ENCODE results near the gene NEURL1.

Gene NEURL1

DNA sequence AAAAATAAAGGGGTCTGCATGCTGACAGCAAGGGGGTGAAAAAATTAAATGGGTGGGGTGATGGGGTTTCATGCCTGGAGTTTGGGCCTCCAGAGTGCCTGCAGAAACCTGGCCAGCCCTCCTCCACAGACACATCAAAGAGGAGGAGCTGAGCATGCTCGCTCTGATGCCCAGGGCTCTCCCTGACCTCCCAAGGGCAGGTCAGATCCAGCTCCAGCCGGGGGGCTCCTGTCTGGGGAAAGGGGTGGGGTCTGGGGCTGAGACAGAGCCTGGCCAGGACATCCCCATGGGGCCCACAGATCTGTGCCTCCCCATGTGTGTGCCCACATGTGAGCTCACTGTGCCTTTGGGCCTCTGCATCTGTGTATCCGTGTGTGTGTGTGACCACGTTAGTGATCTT is 33.9 kb upstream of the NEURL1 start:
- no peak overlapping the region for H3K4me3 ChIP-seq (ENCODE audit: low read depth, low read length)
- DNase-seq (ENCODE audit: low read depth, low spot score) = no peak
- TF ChIP-seq, protein P1, sequence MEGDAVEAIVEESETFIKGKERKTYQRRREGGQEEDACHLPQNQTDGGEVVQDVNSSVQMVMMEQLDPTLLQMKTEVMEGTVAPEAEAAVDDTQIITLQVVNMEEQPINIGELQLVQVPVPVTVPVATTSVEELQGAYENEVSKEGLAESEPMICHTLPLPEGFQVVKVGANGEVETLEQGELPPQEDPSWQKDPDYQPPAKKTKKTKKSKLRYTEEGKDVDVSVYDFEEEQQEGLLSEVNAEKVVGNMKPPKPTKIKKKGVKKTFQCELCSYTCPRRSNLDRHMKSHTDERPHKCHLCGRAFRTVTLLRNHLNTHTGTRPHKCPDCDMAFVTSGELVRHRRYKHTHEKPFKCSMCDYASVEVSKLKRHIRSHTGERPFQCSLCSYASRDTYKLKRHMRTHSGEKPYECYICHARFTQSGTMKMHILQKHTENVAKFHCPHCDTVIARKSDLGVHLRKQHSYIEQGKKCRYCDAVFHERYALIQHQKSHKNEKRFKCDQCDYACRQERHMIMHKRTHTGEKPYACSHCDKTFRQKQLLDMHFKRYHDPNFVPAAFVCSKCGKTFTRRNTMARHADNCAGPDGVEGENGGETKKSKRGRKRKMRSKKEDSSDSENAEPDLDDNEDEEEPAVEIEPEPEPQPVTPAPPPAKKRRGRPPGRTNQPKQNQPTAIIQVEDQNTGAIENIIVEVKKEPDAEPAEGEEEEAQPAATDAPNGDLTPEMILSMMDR (IDR thresholded peaks at IDR 0.05; ENCODE audit: low read depth, low read length) = no peak
- in situ Hi-C loops (cut with HindIII; ENCODE audit: low sequenced_read_pairs) = no loop called here

DNA sequence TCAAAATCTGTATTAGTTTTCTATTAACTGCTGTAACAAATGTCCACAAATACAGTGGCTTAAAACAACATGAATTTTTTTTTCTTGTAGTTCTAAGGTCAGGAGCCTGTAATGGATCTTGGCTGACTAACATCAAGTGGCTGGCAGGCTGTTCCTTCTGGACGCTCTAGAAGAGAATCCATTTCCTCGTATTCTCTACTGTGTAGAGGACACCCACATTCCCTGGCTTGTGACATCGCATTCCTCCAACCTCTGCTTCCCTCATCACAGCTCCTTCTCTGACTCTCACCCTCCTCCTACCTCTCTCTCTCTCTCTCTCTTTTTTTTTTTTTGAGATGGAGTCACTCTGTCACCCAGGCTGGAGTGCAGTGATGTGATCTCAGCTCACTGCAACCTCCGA is 30.0 kb upstream of the NEURL1 start:
- no peak for DNase-seq (ENCODE audit: low read depth, low spot score)
- in situ Hi-C loops (cut with HindIII; ENCODE audit: low sequenced_read_pairs) = no loop called here
- no peak overlapping the region for H3K4me3 ChIP-seq (ENCODE audit: low read depth, low read length)
- TF ChIP-seq, protein P1 (IDR thresholded peaks at IDR 0.05; ENCODE audit: low read depth, low read length) = no peak

DNA sequence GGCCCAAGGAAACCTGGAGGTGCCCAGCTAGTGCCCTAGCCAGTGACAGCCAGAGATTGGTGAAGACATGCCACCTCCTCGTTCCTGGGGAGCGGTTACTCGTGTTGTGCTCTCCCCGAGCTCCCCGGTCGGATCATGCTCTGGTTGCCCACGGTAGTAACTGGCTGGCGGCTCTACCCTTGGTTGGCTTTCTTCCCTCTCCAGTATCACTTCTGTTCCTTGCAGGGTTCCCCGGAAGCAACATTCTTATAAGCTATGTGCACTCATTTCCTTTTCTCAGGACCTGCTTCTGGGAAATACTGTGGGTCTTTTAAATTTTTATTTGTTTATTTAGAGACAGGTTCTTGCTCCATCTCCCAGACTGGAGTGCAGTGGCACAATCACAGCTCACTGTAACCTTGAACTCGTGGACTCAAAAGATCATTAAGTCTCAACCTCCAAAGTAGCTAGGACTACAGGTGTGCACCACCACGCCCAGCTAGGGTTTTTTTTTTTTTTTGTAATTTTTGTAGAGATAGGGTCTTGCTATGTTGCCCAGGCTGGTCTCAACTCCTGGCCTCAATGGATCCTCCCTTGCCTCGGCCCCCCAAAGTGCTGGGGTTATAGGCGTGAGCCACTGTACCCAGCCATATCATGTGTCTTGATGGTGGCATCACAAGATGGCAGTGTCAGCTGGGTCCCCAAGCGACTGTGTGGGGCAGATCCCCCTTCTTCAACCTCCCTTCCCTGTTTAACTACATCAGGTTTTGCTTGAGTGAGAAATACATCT is 27.9 kb upstream of the NEURL1 start:
- in situ Hi-C loops (cut with HindIII; ENCODE audit: low sequenced_read_pairs) = no loop called here
- no peak overlapping the region for H3K4me3 ChIP-seq (ENCODE audit: low read depth, low read length)
- no peak for DNase-seq (ENCODE audit: low read depth, low spot score)
- TF ChIP-seq, protein P1 (IDR thresholded peaks at IDR 0.05; ENCODE audit: low read depth, low read length) = no peak

DNA sequence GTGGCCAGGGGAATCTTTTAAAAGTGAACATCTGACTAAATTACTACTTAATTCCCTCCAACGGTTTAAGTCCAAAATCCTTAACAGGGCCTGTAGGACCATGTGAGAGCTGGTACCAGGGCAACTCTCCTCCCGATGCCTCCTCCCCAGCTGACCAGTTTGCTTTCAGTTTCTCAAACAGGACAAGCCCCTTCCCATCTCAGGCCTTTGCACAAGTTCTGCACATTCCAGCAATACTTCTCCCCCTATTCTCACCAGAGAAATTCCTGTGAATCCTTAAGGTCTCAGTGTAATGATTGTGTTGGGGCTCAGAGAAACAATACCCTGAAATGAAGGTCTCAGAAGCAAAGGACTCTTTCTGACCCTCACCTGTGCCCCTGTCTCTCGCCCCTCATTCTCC is 26.8 kb upstream of the NEURL1 start:
- H3K4me3 ChIP-seq (ENCODE audit: low read depth, low read length) = no peak overlapping the region
- in situ Hi-C loops (cut with HindIII; ENCODE audit: low sequenced_read_pairs) = no loop called here
- no peak for DNase-seq (ENCODE audit: low read depth, low spot score)
- TF ChIP-seq, protein P1 (IDR thresholded peaks at IDR 0.05; ENCODE audit: low read depth, low read length) = no peak

DNA sequence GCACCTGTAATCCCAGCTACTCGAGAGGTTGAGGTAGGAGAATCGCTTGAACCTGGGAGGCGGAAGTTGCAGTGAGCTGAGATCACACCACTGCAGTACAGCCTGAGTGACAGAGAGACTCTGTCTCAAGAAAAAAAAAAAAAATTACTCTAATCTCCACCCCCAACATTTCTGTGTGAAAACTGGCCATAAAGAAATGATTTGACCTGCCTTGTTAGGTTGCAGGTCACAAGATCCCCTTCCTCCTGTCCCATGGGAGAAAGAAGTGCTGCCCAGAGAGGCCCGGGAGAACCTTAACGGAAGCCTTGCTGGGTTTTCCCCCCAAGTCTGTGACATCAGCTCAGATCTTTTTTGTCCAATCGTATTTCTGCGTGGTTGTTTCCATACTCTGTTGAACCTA is 26.1 kb upstream of the NEURL1 start:
- no peak overlapping the region for H3K4me3 ChIP-seq (ENCODE audit: low read depth, low read length)
- no peak for DNase-seq (ENCODE audit: low read depth, low spot score)
- TF ChIP-seq, protein P1 (IDR thresholded peaks at IDR 0.05; ENCODE audit: low read depth, low read length) = no peak
- in situ Hi-C loops (cut with HindIII; ENCODE audit: low sequenced_read_pairs) = no loop called here

DNA sequence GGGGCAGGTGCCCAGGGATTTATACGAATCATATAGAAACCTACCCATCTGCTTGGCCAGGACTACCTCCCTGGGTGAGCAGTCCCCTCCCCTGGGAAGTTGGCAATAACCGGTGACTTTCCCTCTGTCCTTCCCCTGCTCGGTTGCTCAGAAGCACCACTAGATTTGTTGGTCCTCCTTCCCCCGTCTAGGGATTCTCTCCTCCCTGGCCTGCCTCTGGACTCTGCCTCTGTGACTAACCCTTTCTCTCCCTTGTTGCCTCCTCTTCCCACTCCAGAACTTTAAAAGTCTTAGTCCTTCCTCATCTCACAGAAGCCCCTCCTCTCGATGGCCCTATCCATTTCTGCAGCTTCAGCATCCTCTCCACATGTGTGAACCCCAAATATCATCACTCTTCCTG is 24.3 kb upstream of the NEURL1 start:
- TF ChIP-seq, protein P1 (IDR thresholded peaks at IDR 0.05; ENCODE audit: low read depth, low read length) = no peak
- no peak for DNase-seq (ENCODE audit: low read depth, low spot score)
- no peak overlapping the region for H3K4me3 ChIP-seq (ENCODE audit: low read depth, low read length)
- in situ Hi-C loops (cut with HindIII; ENCODE audit: low sequenced_read_pairs) = no loop called here
